WTC11 (cell line): Measurements from ENCODE around the gene GREB1. TPM values are rescaled to one million over a fixed set of nuclear protein-coding genes. Genes with fewer than 3 reads are reported as not detected.

Source experiments
- ATAC-seq: fragments of 200-7000 bp; cut with Tn5 transposase; 2 replicates; pipeline ENCODE4 v1.10.0; 2021; ENCODE audit warnings: mild to moderate bottlenecking, moderate library complexity
- CTCF ChIA-PET: fragments of 300-600 bp; sonication (Branson Sonifier 250); formaldehyde crosslinking; loops from one replicate; lab custom pipeline; 2021; ENCODE audit warnings: antibody characterized with exemption; lab: Charles Lee
- POLR2A ChIA-PET: fragments of 350-600 bp; sonication (Branson Sonifier 250); formaldehyde crosslinking; loops from one replicate; lab custom pipeline; 2021; ENCODE audit warnings: antibody characterized with exemption; lab: Charles Lee
- DNase-seq: peaks from one replicate; pipeline ENCODE4 v3.0.0; 2021; ENCODE audit warnings: low spot score
- H3K27ac Mint-ChIP-seq: 2 replicates; pipeline ENCODE4 v1.8.0; 2021; ENCODE audit warnings: mixed read lengths
- H3K27me3 Mint-ChIP-seq: 2 replicates; pipeline ENCODE4 v1.8.0; 2021; ENCODE audit warnings: low read depth, mild to moderate bottlenecking, moderate library complexity, mixed read lengths
- H3K36me3 Mint-ChIP-seq: 2 replicates; pipeline ENCODE4 v1.8.0; 2021; ENCODE audit warnings: mixed read lengths
- H3K4me1 Mint-ChIP-seq: 2 replicates; pipeline ENCODE4 v1.8.0; 2022; ENCODE audit warnings: mixed read lengths
- H3K4me3 Mint-ChIP-seq: 2 replicates; pipeline ENCODE4 v1.8.0; 2021; ENCODE audit warnings: mild to moderate bottlenecking, moderate library complexity, mixed read lengths
- H3K9me3 Mint-ChIP-seq: 2 replicates; pipeline ENCODE4 v1.8.0; 2021; ENCODE audit warnings: mixed read lengths
- ELF4 ChIP-seq: sonication (generic); formaldehyde crosslinking; IDR thresholded peaks from 2 replicates; pipeline ENCODE4 v1.8.1; 2022; ENCODE audit warnings: low read depth, mild to moderate bottlenecking, moderate library complexity, missing genetic modification reagents
- ESRRA ChIP-seq: sonication (generic); formaldehyde crosslinking; IDR thresholded peaks from 2 replicates; pipeline ENCODE4 v1.8.1; 2022; ENCODE audit warnings: mild to moderate bottlenecking, missing genetic modification reagents, borderline replicate concordance
- ETV6 ChIP-seq: sonication (generic); formaldehyde crosslinking; IDR thresholded peaks from 2 replicates; pipeline ENCODE4 v1.8.1; 2022; ENCODE audit warnings: mild to moderate bottlenecking, missing genetic modification reagents
- GABPB1 ChIP-seq: sonication (generic); formaldehyde crosslinking; IDR thresholded peaks from 2 replicates; pipeline ENCODE4 v1.8.1; 2023; ENCODE audit warnings: mild to moderate bottlenecking, missing genetic modification reagents
- JAZF1 ChIP-seq: fragments of 250-450 bp; sonication (Bioruptor Pico); IDR thresholded peaks from 2 replicates; pipeline ENCODE4 v1.9.0; 2021; ENCODE audit warnings: moderate library complexity, mild to moderate bottlenecking, inconsistent platforms
- MXD4 ChIP-seq: fragments of 250-450 bp; sonication (Bioruptor Pico); IDR thresholded peaks from 2 replicates; pipeline ENCODE4 v1.8.0; 2021; ENCODE audit warnings: mild to moderate bottlenecking, moderate library complexity, borderline replicate concordance
- NFE2L1 ChIP-seq: sonication (generic); formaldehyde crosslinking; IDR thresholded peaks from 2 replicates; pipeline ENCODE4 v1.8.1; 2023; ENCODE audit warnings: missing genetic modification reagents
- NFYB ChIP-seq: sonication (generic); formaldehyde crosslinking; conservative IDR thresholded peaks from 2 replicates; pipeline ENCODE4 v1.8.0; 2022; ENCODE audit warnings: low read depth, missing genetic modification reagents
- NR1H2 ChIP-seq: sonication (generic); formaldehyde crosslinking; IDR thresholded peaks from 2 replicates; pipeline ENCODE4 v1.9.0; 2021; ENCODE audit warnings: mild to moderate bottlenecking, moderate library complexity, missing genetic modification reagents
- NR3C1 ChIP-seq: sonication (generic); formaldehyde crosslinking; conservative IDR thresholded peaks from 2 replicates; pipeline ENCODE4 v1.8.1; 2023; ENCODE audit warnings: low read depth, mild to moderate bottlenecking, missing genetic modification reagents
- SMAD3 ChIP-seq: sonication (generic); formaldehyde crosslinking; IDR thresholded peaks from 2 replicates; pipeline ENCODE4 v1.8.0; 2022; ENCODE audit warnings: missing genetic modification reagents, mild to moderate bottlenecking, borderline replicate concordance
- SOX15 ChIP-seq: fragments of 250-450 bp; sonication (Bioruptor Pico); IDR thresholded peaks from 2 replicates; pipeline ENCODE4 v1.9.0; 2021; ENCODE audit warnings: mild to moderate bottlenecking
- TEAD4 ChIP-seq: sonication (generic); formaldehyde crosslinking; IDR thresholded peaks from 2 replicates; pipeline ENCODE4 v1.8.0; 2022; ENCODE audit warnings: mild to moderate bottlenecking, missing genetic modification reagents
- TP53 ChIP-seq: sonication (generic); formaldehyde crosslinking; IDR thresholded peaks from 2 replicates; pipeline ENCODE4 v1.8.1; 2023; ENCODE audit warnings: mild to moderate bottlenecking, missing genetic modification reagents
- ZMAT4 ChIP-seq: fragments of 250-450 bp; sonication (Bioruptor Pico); IDR thresholded peaks from 2 replicates; pipeline ENCODE4 v1.9.0; 2021; ENCODE audit warnings: mild to moderate bottlenecking
- ZNF121 ChIP-seq: sonication (generic); formaldehyde crosslinking; IDR thresholded peaks from 2 replicates; pipeline ENCODE4 v1.8.0; 2023; ENCODE audit warnings: missing genetic modification reagents
- total RNA-seq: library from RNA; stranded (reverse); gene quantifications from 3 replicates; pipeline ENCODE4 v1.2.3, GENCODE V29; 2021
- TF ChIP-seq, protein P1 (sequence below): fragments of 250-450 bp; sonication (Bioruptor Pico); IDR thresholded peaks from 2 replicates; pipeline ENCODE4 v1.9.0; 2021; ENCODE audit warnings: mild to moderate bottlenecking
- TF ChIP-seq, protein P2 (sequence below): sonication (generic); formaldehyde crosslinking; IDR thresholded peaks from 2 replicates; pipeline ENCODE4 v1.8.1; 2023; ENCODE audit warnings: mild to moderate bottlenecking, missing genetic modification reagents
- TF ChIP-seq, protein P3 (sequence below): sonication (generic); formaldehyde crosslinking; IDR thresholded peaks from 2 replicates; pipeline ENCODE4 v1.8.0; 2023; ENCODE audit warnings: missing genetic modification reagents, mild to moderate bottlenecking, borderline replicate concordance
- TF ChIP-seq, protein P4 (sequence below): sonication (generic); formaldehyde crosslinking; IDR thresholded peaks from 2 replicates; pipeline ENCODE4 v1.8.0; 2022; ENCODE audit warnings: missing genetic modification reagents

The GREB1 gene
- total RNA-seq, 1 experiment from 2014 or later, result 35.7 TPM

- TF ChIP-seq, protein P1, sequence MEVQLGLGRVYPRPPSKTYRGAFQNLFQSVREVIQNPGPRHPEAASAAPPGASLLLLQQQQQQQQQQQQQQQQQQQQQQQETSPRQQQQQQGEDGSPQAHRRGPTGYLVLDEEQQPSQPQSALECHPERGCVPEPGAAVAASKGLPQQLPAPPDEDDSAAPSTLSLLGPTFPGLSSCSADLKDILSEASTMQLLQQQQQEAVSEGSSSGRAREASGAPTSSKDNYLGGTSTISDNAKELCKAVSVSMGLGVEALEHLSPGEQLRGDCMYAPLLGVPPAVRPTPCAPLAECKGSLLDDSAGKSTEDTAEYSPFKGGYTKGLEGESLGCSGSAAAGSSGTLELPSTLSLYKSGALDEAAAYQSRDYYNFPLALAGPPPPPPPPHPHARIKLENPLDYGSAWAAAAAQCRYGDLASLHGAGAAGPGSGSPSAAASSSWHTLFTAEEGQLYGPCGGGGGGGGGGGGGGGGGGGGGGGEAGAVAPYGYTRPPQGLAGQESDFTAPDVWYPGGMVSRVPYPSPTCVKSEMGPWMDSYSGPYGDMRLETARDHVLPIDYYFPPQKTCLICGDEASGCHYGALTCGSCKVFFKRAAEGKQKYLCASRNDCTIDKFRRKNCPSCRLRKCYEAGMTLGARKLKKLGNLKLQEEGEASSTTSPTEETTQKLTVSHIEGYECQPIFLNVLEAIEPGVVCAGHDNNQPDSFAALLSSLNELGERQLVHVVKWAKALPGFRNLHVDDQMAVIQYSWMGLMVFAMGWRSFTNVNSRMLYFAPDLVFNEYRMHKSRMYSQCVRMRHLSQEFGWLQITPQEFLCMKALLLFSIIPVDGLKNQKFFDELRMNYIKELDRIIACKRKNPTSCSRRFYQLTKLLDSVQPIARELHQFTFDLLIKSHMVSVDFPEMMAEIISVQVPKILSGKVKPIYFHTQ (CRISPR knock-in tag), result no peak
- TF ChIP-seq ETV6 (CRISPR knock-in tag) (no peak), ZNF121 (CRISPR knock-in tag) (no peak), NR3C1 (CRISPR knock-in tag) (no peak)
Observed at GRCh38 chr2:11598228-11598731, 64.4 kb downstream of the GREB1 start (continued).

- no peak for ATAC-seq
- ChIA-PET POLR2A (no interaction called here), CTCF (interaction anchor here (0.6 to 3.5 kb wide), 5 partner anchors 20 to 230 kb away, joined by 3 to 12 read pairs (median 4); no protein-coding TSS in a partner anchor)
- H3K27ac Mint-ChIP-seq, result peak overlapping the region; percentile 66; the same call in 1 of the 2 replicates
- peaks cover 7% of the 10 kb centered on the region for H3K4me1 Mint-ChIP-seq
- no peak for DNase-seq
- no peak overlapping the region for H3K4me3 Mint-ChIP-seq
- peaks cover 48% of the 10 kb centered on the region for H3K36me3 Mint-ChIP-seq
- H3K9me3 Mint-ChIP-seq, result no peaks in the 10 kb centered on the region
- TF ChIP-seq, protein P2, sequence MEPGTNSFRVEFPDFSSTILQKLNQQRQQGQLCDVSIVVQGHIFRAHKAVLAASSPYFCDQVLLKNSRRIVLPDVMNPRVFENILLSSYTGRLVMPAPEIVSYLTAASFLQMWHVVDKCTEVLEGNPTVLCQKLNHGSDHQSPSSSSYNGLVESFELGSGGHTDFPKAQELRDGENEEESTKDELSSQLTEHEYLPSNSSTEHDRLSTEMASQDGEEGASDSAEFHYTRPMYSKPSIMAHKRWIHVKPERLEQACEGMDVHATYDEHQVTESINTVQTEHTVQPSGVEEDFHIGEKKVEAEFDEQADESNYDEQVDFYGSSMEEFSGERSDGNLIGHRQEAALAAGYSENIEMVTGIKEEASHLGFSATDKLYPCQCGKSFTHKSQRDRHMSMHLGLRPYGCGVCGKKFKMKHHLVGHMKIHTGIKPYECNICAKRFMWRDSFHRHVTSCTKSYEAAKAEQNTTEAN (CRISPR knock-in tag), result no peak
- TF ChIP-seq MXD4 (CRISPR knock-in tag) (no peak), ZNF121 (CRISPR knock-in tag) (no peak), NFYB (CRISPR knock-in tag) (no peak), ELF4 (CRISPR knock-in tag) (no peak), TEAD4 (CRISPR knock-in tag) (no peak), JAZF1 (no peak), SOX15 (no peak), TP53 (CRISPR knock-in tag) (no peak)
- TF ChIP-seq, protein P3, sequence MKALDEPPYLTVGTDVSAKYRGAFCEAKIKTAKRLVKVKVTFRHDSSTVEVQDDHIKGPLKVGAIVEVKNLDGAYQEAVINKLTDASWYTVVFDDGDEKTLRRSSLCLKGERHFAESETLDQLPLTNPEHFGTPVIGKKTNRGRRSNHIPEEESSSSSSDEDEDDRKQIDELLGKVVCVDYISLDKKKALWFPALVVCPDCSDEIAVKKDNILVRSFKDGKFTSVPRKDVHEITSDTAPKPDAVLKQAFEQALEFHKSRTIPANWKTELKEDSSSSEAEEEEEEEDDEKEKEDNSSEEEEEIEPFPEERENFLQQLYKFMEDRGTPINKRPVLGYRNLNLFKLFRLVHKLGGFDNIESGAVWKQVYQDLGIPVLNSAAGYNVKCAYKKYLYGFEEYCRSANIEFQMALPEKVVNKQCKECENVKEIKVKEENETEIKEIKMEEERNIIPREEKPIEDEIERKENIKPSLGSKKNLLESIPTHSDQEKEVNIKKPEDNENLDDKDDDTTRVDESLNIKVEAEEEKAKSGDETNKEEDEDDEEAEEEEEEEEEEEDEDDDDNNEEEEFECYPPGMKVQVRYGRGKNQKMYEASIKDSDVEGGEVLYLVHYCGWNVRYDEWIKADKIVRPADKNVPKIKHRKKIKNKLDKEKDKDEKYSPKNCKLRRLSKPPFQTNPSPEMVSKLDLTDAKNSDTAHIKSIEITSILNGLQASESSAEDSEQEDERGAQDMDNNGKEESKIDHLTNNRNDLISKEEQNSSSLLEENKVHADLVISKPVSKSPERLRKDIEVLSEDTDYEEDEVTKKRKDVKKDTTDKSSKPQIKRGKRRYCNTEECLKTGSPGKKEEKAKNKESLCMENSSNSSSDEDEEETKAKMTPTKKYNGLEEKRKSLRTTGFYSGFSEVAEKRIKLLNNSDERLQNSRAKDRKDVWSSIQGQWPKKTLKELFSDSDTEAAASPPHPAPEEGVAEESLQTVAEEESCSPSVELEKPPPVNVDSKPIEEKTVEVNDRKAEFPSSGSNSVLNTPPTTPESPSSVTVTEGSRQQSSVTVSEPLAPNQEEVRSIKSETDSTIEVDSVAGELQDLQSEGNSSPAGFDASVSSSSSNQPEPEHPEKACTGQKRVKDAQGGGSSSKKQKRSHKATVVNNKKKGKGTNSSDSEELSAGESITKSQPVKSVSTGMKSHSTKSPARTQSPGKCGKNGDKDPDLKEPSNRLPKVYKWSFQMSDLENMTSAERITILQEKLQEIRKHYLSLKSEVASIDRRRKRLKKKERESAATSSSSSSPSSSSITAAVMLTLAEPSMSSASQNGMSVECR (CRISPR knock-in tag), result no peak
- H3K27me3 Mint-ChIP-seq, result no peaks in the 10 kb centered on the region
Observed at GRCh38 chr2:11602563-11603204, 68.8 kb downstream of the GREB1 start.

- no peak overlapping the region for H3K4me3 Mint-ChIP-seq
- H3K9me3 Mint-ChIP-seq, result no peaks in the 10 kb centered on the region
- no peaks in the 10 kb centered on the region for H3K27me3 Mint-ChIP-seq
- H3K27ac Mint-ChIP-seq, result no peak overlapping the region
- ATAC-seq (no peak), DNase-seq (no peak)
- ChIA-PET CTCF (interaction anchor here (0.8 kb wide), 1 partner anchor 29 kb away, joined by 5 read pairs; no protein-coding TSS in a partner anchor), POLR2A (no interaction called here)
- H3K36me3 Mint-ChIP-seq, result peaks cover 27% of the 10 kb centered on the region
- no peaks in the 10 kb centered on the region for H3K4me1 Mint-ChIP-seq
- TF ChIP-seq NR1H2 (CRISPR knock-in tag) (no peak), ZMAT4 (CRISPR knock-in tag) (no peak), SMAD3 (CRISPR knock-in tag) (no peak), JAZF1 (no peak), GABPB1 (CRISPR knock-in tag) (no peak), NFE2L1 (CRISPR knock-in tag) (no peak), ESRRA (CRISPR knock-in tag) (no peak)
- TF ChIP-seq, protein P4, sequence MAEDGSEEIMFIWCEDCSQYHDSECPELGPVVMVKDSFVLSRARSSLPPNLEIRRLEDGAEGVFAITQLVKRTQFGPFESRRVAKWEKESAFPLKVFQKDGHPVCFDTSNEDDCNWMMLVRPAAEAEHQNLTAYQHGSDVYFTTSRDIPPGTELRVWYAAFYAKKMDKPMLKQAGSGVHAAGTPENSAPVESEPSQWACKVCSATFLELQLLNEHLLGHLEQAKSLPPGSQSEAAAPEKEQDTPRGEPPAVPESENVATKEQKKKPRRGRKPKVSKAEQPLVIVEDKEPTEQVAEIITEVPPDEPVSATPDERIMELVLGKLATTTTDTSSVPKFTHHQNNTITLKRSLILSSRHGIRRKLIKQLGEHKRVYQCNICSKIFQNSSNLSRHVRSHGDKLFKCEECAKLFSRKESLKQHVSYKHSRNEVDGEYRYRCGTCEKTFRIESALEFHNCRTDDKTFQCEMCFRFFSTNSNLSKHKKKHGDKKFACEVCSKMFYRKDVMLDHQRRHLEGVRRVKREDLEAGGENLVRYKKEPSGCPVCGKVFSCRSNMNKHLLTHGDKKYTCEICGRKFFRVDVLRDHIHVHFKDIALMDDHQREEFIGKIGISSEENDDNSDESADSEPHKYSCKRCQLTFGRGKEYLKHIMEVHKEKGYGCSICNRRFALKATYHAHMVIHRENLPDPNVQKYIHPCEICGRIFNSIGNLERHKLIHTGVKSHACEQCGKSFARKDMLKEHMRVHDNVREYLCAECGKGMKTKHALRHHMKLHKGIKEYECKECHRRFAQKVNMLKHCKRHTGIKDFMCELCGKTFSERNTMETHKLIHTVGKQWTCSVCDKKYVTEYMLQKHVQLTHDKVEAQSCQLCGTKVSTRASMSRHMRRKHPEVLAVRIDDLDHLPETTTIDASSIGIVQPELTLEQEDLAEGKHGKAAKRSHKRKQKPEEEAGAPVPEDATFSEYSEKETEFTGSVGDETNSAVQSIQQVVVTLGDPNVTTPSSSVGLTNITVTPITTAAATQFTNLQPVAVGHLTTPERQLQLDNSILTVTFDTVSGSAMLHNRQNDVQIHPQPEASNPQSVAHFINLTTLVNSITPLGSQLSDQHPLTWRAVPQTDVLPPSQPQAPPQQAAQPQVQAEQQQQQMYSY (CRISPR knock-in tag), result no peak
Observed at GRCh38 chr2:11610624-11611242, 76.9 kb downstream of the GREB1 start.
